H1 (cell line): ENCODE measurements around the gene CFAP206. TPM values are rescaled to one million over a fixed set of nuclear protein-coding genes. Genes with fewer than 3 reads are reported as not detected.

ENCODE experiments used
- CTCF ChIA-PET: fragments of 300-600 bp; sonication (Branson Sonifier 250); formaldehyde crosslinking; loops from one replicate; lab custom pipeline; 2021; ENCODE audit not compliant: partially characterized antibody; lab: Charles Lee
- POLR2A ChIA-PET: fragments of 300-600 bp; sonication (Branson Sonifier 250); formaldehyde crosslinking; loops from one replicate; lab custom pipeline; 2021; ENCODE audit warnings: inconsistent platforms; ENCODE audit not compliant: partially characterized antibody; lab: Charles Lee
- DNase-seq, 2 experiments: peaks; one replicate each; pipeline versions ENCODE4 v3.0.0 to v3.0.0-alpha.2; 2010 to 2022; ENCODE audit warnings: low spot score in 2 of 2, low read depth in 1 of 2, mixed read lengths in 1 of 2
- FAIRE-seq: peaks from 2 replicates; lab custom pipeline; 2011; peaks lifted over from hg19 to GRCh38; lab: Jason Lieb, UNC
- H2AFZ ChIP-seq: 2 replicates; pipeline ENCODE4 v1.8.1; 2012; ENCODE audit warnings: low read length, inconsistent platforms
- H2AK5ac ChIP-seq: 2 replicates; pipeline ENCODE4 v1.6.1; 2013; ENCODE audit warnings: low read depth, low read length
- H2BK120ac ChIP-seq: replicated peaks from 2 replicates; pipeline ENCODE3; 2013; ENCODE audit warnings: low read depth, low read length, inconsistent platforms
- H2BK12ac ChIP-seq: 2 replicates; pipeline ENCODE4 v1.6.1; 2013; ENCODE audit warnings: low read depth, low read length
- H2BK15ac ChIP-seq: 2 replicates; pipeline ENCODE4 v1.6.1; 2013; ENCODE audit warnings: low read length
- H2BK20ac ChIP-seq: 2 replicates; pipeline ENCODE4 v1.6.1; 2013; ENCODE audit warnings: low read length
- H2BK5ac ChIP-seq: 2 replicates; pipeline ENCODE4 v1.6.1; 2013; ENCODE audit warnings: low read depth, low read length
- H3K14ac ChIP-seq: 2 replicates; pipeline ENCODE4 v1.6.1; 2013; ENCODE audit warnings: inconsistent platforms; ENCODE audit not compliant: insufficient read length
- H3K18ac ChIP-seq: 2 replicates; pipeline ENCODE4 v1.6.1; 2013; ENCODE audit warnings: low read length; ENCODE audit errors: extremely low read depth
- H3K23ac ChIP-seq: 2 replicates; pipeline ENCODE4 v1.6.1; 2013; ENCODE audit warnings: inconsistent platforms; ENCODE audit not compliant: insufficient read length
- H3K23me2 ChIP-seq: 2 replicates; pipeline ENCODE4 v1.6.1; 2013; ENCODE audit warnings: low read depth, low read length
- H3K27ac ChIP-seq: 2 replicates; pipeline ENCODE4 v1.6.1; 2011; ENCODE audit warnings: low read depth, low read length, inconsistent platforms
- H3K27me3 ChIP-seq, 4 experiments: replicated peaks in 1 of 4; 1 replicate in 1 of 4; 2 replicates in 3 of 4; pipeline versions ENCODE4 v1.6.1 to v1.8.1; 2011 to 2013; ENCODE audit warnings: low read length in 3 of 4, mild to moderate bottlenecking in 3 of 4, inconsistent platforms in 2 of 4, mixed read lengths in 2 of 4, moderate library complexity in 1 of 4; ENCODE audit not compliant: control insufficient read depth in 3 of 4, insufficient read depth in 3 of 4; ENCODE audit errors: extremely low read depth in 1 of 4
- H3K36me3 ChIP-seq, 4 experiments: 2 replicates each; pipeline versions ENCODE4 v1.6.1 to v1.8.1; 2011 to 2013; ENCODE audit warnings: mild to moderate bottlenecking in 4 of 4, low read length in 3 of 4, moderate library complexity in 2 of 4, control low read depth in 1 of 4, inconsistent platforms in 1 of 4; ENCODE audit not compliant: insufficient read depth in 4 of 4, control insufficient read depth in 2 of 4
- H3K4ac ChIP-seq: replicated peaks from 2 replicates; pipeline ENCODE3; 2013; ENCODE audit warnings: low read length, low read depth, mixed read lengths, inconsistent platforms; ENCODE audit not compliant: insufficient read length
- H3K4me1 ChIP-seq, 4 experiments: replicated peaks in 1 of 4; 1 replicate in 1 of 4; 2 replicates in 3 of 4; pipeline versions ENCODE4 v1.6.1 to v1.8.1; 2011 to 2013; ENCODE audit warnings: low read length in 3 of 4, inconsistent platforms in 2 of 4, mixed read lengths in 1 of 4; ENCODE audit not compliant: insufficient read depth in 4 of 4, control insufficient read depth in 3 of 4
- H3K4me2 ChIP-seq, 2 experiments: 2 replicates each; pipeline versions ENCODE4 v1.6.1 to v1.8.1; 2011 to 2013; ENCODE audit warnings: low read depth in 2 of 2, low read length in 2 of 2, control low read depth in 1 of 2, inconsistent platforms in 1 of 2, mild to moderate bottlenecking in 1 of 2; ENCODE audit not compliant: insufficient read depth in 1 of 2
- H3K4me3 ChIP-seq, 4 experiments: fragments of 200-600, 300-600 bp in 1 of 4; sonication (generic), shearing (Covaris generic), sonication (Bioruptor Twin) in 1 of 4; 2 replicates each; pipeline versions ENCODE4 v1.5.1 to v1.8.1; 2011 to 2016; ENCODE audit warnings: low read length in 4 of 4, low read depth in 3 of 4, control low read depth in 2 of 4, inconsistent platforms in 2 of 4, mild to moderate bottlenecking in 2 of 4, mixed read lengths in 1 of 4, moderate library complexity in 1 of 4; ENCODE audit not compliant: insufficient read depth in 2 of 4; ENCODE audit errors: extremely low read depth in 1 of 4
- H3K56ac ChIP-seq: replicated peaks from 2 replicates; pipeline ENCODE3; 2013; ENCODE audit warnings: low read depth, mild to moderate bottlenecking, mixed read lengths, low read length, inconsistent platforms; ENCODE audit not compliant: insufficient read length
- H3K79me1 ChIP-seq: 2 replicates; pipeline ENCODE4 v1.6.1; 2013; ENCODE audit warnings: low read depth, low read length, control low read depth
- H3K79me2 ChIP-seq, 2 experiments: 2 replicates each; pipeline versions ENCODE4 v1.6.1 to v1.8.1; 2012 to 2013; ENCODE audit warnings: low read length in 2 of 2, mild to moderate bottlenecking in 2 of 2, inconsistent platforms in 1 of 2; ENCODE audit not compliant: insufficient read depth in 2 of 2, control insufficient read depth in 1 of 2
- H3K9ac ChIP-seq, 4 experiments: replicated peaks in 1 of 4; 1 replicate in 1 of 4; 2 replicates in 3 of 4; pipeline versions ENCODE4 v1.6.1 to v1.8.1; 2011 to 2013; ENCODE audit warnings: low read depth in 3 of 4, low read length in 3 of 4, control low read depth in 2 of 4, mild to moderate bottlenecking in 2 of 4, moderate library complexity in 2 of 4, inconsistent platforms in 1 of 4; ENCODE audit errors: extremely low read depth in 1 of 4
- H3K9me3 ChIP-seq, 2 experiments: 2 replicates each; pipeline versions ENCODE4 v1.6.1 to v1.8.1; 2012 to 2013; ENCODE audit warnings: mild to moderate bottlenecking in 2 of 2, moderate library complexity in 2 of 2, control low read depth in 1 of 2, inconsistent platforms in 1 of 2, low read depth in 1 of 2, low read length in 1 of 2, mixed read lengths in 1 of 2; ENCODE audit not compliant: insufficient read depth in 2 of 2
- H4K20me1 ChIP-seq, 2 experiments: replicated peaks in 1 of 2; 2 replicates each; pipeline versions ENCODE3 to v1.8.1; 2011 to 2013; ENCODE audit warnings: inconsistent platforms in 2 of 2, low read length in 2 of 2, mild to moderate bottlenecking in 1 of 2; ENCODE audit not compliant: insufficient read depth in 2 of 2, control insufficient read depth in 1 of 2
- H4K5ac ChIP-seq: 2 replicates; pipeline ENCODE4 v1.6.1; 2013; ENCODE audit warnings: low read length, low read depth, mixed read lengths, inconsistent platforms; ENCODE audit not compliant: insufficient read length
- H4K8ac ChIP-seq: 2 replicates; pipeline ENCODE4 v1.8.0; 2013; ENCODE audit warnings: mild to moderate bottlenecking, moderate library complexity, low read length, inconsistent platforms; ENCODE audit not compliant: insufficient read depth; ENCODE audit errors: extremely low read depth
- H4K91ac ChIP-seq: replicated peaks from 2 replicates; pipeline ENCODE3; 2013; ENCODE audit warnings: low read length, mixed read lengths, inconsistent platforms; ENCODE audit not compliant: insufficient read length
- CBX5 ChIP-seq: fragments of 300-800, 300-1000 bp; sonication (generic); IDR thresholded peaks from 2 replicates; pipeline ENCODE4 v1.7.1; 2016; ENCODE audit warnings: antibody characterized with exemption, low read length, low read depth
- CREB1 ChIP-seq: IDR thresholded peaks from 2 replicates; pipeline ENCODE4 v1.6.1; 2012; ENCODE audit warnings: inconsistent platforms
- CTCF ChIP-seq, 3 experiments: IDR thresholded peaks; 1 replicate in 2 of 3; 2 replicates in 1 of 3; pipeline versions ENCODE4 v1.5.1 to v1.6.1; 2011; ENCODE audit warnings: low read length in 3 of 3, mild to moderate bottlenecking in 3 of 3, inconsistent platforms in 2 of 3, low read depth in 1 of 3, moderate library complexity in 1 of 3; ENCODE audit not compliant: insufficient read depth in 1 of 3; ENCODE audit errors: control extremely low read depth in 1 of 3
- EZH2 ChIP-seq: fragments of 200-600 bp; sonication (generic); IDR thresholded peaks from 2 replicates; pipeline ENCODE4 v1.7.1; 2012; ENCODE audit warnings: low read depth, mild to moderate bottlenecking, moderate library complexity, low read length, inconsistent platforms; ENCODE audit not compliant: severe bottlenecking
- GTF2F1 ChIP-seq: IDR thresholded peaks from 2 replicates; pipeline ENCODE4 v1.6.1; 2012; ENCODE audit warnings: low read depth, low read length, improper control_type of control experiment, borderline replicate concordance
- HDAC2 ChIP-seq, 2 experiments: fragments of 300-600 bp in 1 of 2; sonication (generic) in 1 of 2; IDR thresholded peaks; 2 replicates each; pipeline ENCODE4 v1.6.1; 2011 to 2012; ENCODE audit warnings: low read depth in 2 of 2, low read length in 2 of 2, mild to moderate bottlenecking in 2 of 2, moderate library complexity in 2 of 2, borderline replicate concordance in 1 of 2, inconsistent platforms in 1 of 2
- JUND ChIP-seq: IDR thresholded peaks from 2 replicates; pipeline ENCODE4 v1.6.1; 2011; ENCODE audit warnings: mild to moderate bottlenecking, improper control_type of control experiment, low read length
- PHF8 ChIP-seq: fragments of 200-600 bp; sonication (generic); conservative IDR thresholded peaks from 2 replicates; pipeline ENCODE4 v1.7.1; 2012; ENCODE audit warnings: low read depth, mild to moderate bottlenecking, inconsistent platforms, low read length, moderate library complexity
- POU5F1 ChIP-seq: IDR thresholded peaks from 2 replicates; pipeline ENCODE4 v1.6.1; 2011; ENCODE audit warnings: low read depth, mild to moderate bottlenecking, low read length, moderate library complexity
- WGBS, 2 experiments: shearing (Covaris generic) in 1 of 2; methylation state at CpG; one replicate each; pipeline versions ENCODE4 v1.1.6 to v1.1.7; 2013 to 2015; ENCODE audit warnings: low lambda C conversion rate in 2 of 2, mixed read lengths in 2 of 2, inconsistent platforms in 1 of 2, low coverage in 1 of 2, missing lambda C conversion rate in 1 of 2; ENCODE audit not compliant: insufficient replicate concordance in 2 of 2, insufficient coverage in 1 of 2, insufficient read length in 1 of 2; ENCODE audit errors: extremely low coverage in 1 of 2, missing lambda C conversion rate in 1 of 2; 5-methylcytosine and 5-hydroxymethylcytosine counted together
- polyA plus RNA-seq, 7 experiments: library from polyadenylated mRNA; depleted of rRNA in 3 of 7; stranded (reverse) in 5 of 7; unstranded in 2 of 7; fragments of >200 nt in 5 of 7; fragments of 200-250 nt in 2 of 7; gene quantifications; 1 replicate in 5 of 7; 2 replicates in 1 of 7; 4 replicates in 1 of 7; pipeline versions ENCODE4 v1.2.1 to v1.2.3, GENCODE V29; 2011 to 2013; ENCODE audit warnings: missing spikeins in 2 of 7, mixed read lengths in 2 of 7
- total RNA-seq: library from RNA; stranded (reverse); fragmentation: NEBNext Ultra II Directional; extraction: Animal tissue kit (Norgen Biotek cat#: 25700); gene quantifications from 2 replicates; pipeline ENCODE4 v1.2.1, GENCODE V29; 2021
- TF ChIP-seq, protein P1 (sequence below): IDR thresholded peaks from 2 replicates; pipeline ENCODE4 v1.6.1; 2012; ENCODE audit warnings: low read length, inconsistent platforms

Gene CFAP206
- total and polyA plus RNA-seq, 2 of the 8 experiments (the other 6 are each of a cell fraction or from before 2014, with no cell fraction given), result not detected

DNA sequence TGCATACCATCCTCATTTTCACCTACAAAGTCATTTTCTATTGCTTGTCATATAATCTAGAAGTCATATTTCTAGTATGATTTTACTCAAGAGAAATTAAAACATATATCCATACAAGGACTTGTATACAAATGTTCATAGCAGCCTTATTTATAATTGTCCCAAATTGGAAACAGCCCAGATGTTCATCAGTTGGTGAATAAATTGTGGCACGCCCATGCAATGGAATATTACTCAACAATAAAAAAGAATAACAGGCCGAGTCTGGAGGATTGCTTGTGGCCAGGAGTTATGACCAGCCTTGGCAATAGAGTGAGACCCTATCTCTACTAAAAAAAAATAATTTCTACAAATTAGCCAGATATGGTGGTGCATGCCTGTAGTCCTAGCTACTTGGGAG is 34.4 kb upstream of the CFAP206 start:
- H3K14ac ChIP-seq, result no peak overlapping the region
- H2BK12ac ChIP-seq, result no peak overlapping the region
- no peak overlapping the region for H3K9ac ChIP-seq
- no peaks in the 10 kb centered on the region for H3K23me2 ChIP-seq
- no peaks in the 10 kb centered on the region for H3K4me1 ChIP-seq
- no peaks in the 10 kb centered on the region for H3K36me3 ChIP-seq
- no peak overlapping the region for H4K91ac ChIP-seq
- 93% methylated on average over 2 of the region's 2 CpGs; no CpG with 5 or more reads in 1 of the 2 experiments for WGBS, 2 experiments
- no peaks in the 10 kb centered on the region for H3K79me1 ChIP-seq
- no peaks in the 10 kb centered on the region for H3K79me2 ChIP-seq
- no peak overlapping the region for H3K23ac ChIP-seq
- H4K5ac ChIP-seq, result no peak overlapping the region
- H3K27ac ChIP-seq, result no peak overlapping the region
- no peak for FAIRE-seq
- H2AK5ac ChIP-seq, result no peak overlapping the region
- H3K4me3 ChIP-seq, result no peak overlapping the region
- no peak overlapping the region for H2BK15ac ChIP-seq
- H3K56ac ChIP-seq, result no peak overlapping the region
- POLR2A ChIA-PET, result no interaction called here
- no peak overlapping the region for H2AFZ ChIP-seq
- peaks cover 9 to 12% of the 10 kb centered on the region in 2 experiments for H3K9me3 ChIP-seq
- no peak for DNase-seq
- H3K18ac ChIP-seq, result no peak overlapping the region
- H4K8ac ChIP-seq, result no peak overlapping the region
- no peak overlapping the region for H2BK120ac ChIP-seq
- CTCF ChIA-PET, result interaction anchor here (0.6 kb wide), 1 partner anchor 651 kb away, joined by 3 read pairs; no protein-coding TSS in a partner anchor
- H3K27me3 ChIP-seq, result no peaks in the 10 kb centered on the region
- H4K20me1 ChIP-seq, result no peaks in the 10 kb centered on the region
- no peak overlapping the region for H2BK20ac ChIP-seq
- H2BK5ac ChIP-seq, result no peak overlapping the region
- no peak overlapping the region for H3K4ac ChIP-seq
- H3K4me2 ChIP-seq, result no peak overlapping the region
- TF ChIP-seq PHF8, result no peak
- no peak for TF ChIP-seq CTCF (IDR thresholded peaks at IDR 0.05; ENCODE audit: control extremely low read depth in 1 of 3, insufficient read depth in 1 of 3, low read depth in 1 of 3, low read length in 3 of 3)
- TF ChIP-seq, protein P1, sequence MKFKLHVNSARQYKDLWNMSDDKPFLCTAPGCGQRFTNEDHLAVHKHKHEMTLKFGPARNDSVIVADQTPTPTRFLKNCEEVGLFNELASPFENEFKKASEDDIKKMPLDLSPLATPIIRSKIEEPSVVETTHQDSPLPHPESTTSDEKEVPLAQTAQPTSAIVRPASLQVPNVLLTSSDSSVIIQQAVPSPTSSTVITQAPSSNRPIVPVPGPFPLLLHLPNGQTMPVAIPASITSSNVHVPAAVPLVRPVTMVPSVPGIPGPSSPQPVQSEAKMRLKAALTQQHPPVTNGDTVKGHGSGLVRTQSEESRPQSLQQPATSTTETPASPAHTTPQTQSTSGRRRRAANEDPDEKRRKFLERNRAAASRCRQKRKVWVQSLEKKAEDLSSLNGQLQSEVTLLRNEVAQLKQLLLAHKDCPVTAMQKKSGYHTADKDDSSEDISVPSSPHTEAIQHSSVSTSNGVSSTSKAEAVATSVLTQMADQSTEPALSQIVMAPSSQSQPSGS, result no peak
- no peak for TF ChIP-seq GTF2F1
- no peak for TF ChIP-seq HDAC2 (IDR thresholded peaks at IDR 0.05; ENCODE audit: borderline replicate concordance in 1 of 2, low read depth in 2 of 2, low read length in 2 of 2)
- TF ChIP-seq CREB1, result no peak
- TF ChIP-seq JUND, result no peak
- TF ChIP-seq CBX5, result no peak
- TF ChIP-seq POU5F1, result no peak
- TF ChIP-seq EZH2, result no peak
